ENCODE results near the gene DPYSL4.

The DPYSL4 gene

DNA sequence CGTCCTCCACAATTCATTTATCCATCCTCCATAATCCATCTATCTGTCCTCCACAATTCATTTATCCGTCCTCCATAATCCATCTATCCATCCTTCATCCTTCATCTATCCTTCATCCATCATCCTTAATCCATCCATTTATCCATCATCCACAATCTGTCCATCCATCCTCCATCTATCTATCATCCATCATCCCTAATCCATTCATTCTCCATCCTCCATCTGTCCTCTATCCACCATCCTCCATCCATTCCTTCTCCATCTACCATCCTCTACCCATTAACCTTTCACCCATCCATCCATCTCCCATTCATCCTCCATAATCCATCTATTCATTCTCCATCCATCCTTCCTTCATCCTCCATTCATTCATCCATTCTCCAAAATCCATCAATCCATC, 36.0 kb upstream of the DPYSL4 start:
- TF ChIP-seq, protein P1, sequence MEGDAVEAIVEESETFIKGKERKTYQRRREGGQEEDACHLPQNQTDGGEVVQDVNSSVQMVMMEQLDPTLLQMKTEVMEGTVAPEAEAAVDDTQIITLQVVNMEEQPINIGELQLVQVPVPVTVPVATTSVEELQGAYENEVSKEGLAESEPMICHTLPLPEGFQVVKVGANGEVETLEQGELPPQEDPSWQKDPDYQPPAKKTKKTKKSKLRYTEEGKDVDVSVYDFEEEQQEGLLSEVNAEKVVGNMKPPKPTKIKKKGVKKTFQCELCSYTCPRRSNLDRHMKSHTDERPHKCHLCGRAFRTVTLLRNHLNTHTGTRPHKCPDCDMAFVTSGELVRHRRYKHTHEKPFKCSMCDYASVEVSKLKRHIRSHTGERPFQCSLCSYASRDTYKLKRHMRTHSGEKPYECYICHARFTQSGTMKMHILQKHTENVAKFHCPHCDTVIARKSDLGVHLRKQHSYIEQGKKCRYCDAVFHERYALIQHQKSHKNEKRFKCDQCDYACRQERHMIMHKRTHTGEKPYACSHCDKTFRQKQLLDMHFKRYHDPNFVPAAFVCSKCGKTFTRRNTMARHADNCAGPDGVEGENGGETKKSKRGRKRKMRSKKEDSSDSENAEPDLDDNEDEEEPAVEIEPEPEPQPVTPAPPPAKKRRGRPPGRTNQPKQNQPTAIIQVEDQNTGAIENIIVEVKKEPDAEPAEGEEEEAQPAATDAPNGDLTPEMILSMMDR (IDR thresholded peaks at IDR 0.05; ENCODE audit: low read length, missing control alignments): no peak
- no peak overlapping the region for H3K4me3 ChIP-seq (replicated peaks; ENCODE audit: low read depth, low read length)
- DNase-seq (ENCODE audit: low read depth): no peak

DNA sequence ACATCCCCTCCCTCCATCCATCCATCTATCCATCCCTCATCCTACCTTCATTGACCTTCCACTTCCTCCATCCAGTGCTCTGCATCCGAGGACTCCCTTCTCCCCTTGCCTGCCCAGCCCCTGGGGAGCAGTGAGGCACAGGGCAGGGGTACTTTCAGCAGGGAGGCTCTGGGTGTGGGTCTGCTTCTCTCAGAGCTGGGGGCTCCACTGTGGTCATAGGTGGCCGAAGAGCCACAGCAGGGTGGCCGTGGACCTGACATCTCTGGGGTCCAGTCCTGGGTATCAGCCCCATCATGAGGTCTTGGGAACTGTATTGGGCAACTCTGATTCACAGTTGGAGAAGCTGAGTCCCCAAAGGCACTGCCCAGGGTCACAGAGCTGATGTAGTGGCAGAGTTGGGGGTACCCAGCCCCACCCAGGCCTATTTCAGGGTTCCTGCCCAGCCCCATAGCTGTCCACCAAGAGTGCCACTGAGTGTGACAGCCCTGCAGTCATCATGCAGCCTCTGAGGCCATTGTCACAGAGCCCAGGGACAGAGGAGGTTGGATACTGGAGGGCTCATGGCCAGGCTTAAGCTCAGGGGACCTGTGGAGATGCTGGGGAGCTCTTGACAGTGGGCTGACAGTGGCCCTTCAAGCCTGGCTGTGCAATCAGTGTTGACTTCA, 35.3 kb upstream of the DPYSL4 start:
- no peak for DNase-seq (ENCODE audit: low read depth)
- H3K4me3 ChIP-seq (replicated peaks; ENCODE audit: low read depth, low read length): no peak overlapping the region
- TF ChIP-seq, protein P1 (IDR thresholded peaks at IDR 0.05; ENCODE audit: low read length, missing control alignments): no peak

DNA sequence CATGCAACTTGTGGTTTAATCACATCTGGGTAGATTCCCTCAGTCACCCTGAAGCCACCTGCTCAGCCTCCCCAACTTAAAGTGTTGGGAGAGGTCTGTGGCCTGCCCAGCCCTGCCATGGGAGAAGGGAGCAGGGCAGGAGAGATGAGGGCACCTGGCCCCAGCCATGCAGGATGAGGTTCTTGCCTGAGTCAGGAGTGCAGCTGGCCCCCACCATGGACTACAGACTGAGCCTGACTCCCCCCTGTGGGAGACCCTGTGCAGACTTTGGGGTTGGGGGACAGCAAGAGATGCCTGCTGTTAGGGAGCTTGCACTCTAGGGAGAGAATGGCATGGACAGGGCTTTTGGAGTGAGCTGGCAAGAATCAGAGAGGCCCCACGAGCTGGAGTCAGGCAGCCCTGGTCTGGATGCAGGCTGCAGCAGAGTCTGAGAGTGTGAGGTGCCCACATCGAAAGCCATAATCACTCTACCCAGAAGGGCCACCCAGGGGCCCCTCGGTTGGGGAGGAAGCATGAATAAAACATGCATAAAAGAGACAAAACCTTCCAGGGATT, 34.7 kb upstream of the DPYSL4 start:
- TF ChIP-seq, protein P1 (IDR thresholded peaks at IDR 0.05; ENCODE audit: low read length, missing control alignments): no peak
- H3K4me3 ChIP-seq (replicated peaks; ENCODE audit: low read depth, low read length): no peak overlapping the region
- no peak for DNase-seq (ENCODE audit: low read depth)

DNA sequence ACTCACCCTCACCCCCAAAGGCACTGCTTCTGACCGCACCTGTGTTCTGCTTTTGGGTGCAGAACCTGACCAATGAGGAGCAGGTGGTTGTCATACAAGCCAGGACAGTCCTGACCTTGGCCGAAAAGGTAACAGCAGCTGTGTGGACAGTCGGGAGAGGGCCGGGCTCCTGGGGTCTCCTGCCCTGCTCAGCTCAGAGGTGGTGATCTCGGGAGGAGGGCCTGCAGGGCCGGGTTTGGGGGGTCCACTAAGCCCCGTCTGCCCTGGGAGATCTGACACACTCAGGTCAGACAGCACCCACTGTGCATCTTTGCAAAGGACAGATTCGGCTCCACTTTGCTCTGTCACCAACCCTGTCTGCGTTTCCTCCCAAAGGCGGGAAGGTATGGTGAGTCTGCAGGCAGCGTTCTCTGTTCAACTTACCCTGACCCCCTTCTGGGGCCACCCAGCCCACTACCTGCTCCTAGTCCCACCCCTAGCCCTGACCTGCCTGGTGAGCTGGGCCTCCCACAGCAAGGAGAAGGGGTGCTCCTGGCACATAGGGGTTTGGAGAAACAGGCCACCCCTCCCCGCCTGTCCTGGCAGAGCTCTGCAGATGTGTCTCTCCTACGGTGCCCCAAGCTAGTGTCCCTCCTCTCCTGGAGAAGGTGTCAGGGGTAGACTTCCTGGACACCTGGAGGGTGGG, 33.7 kb upstream of the DPYSL4 start:
- DNase-seq (ENCODE audit: low read depth): no peak
- TF ChIP-seq, protein P1 (IDR thresholded peaks at IDR 0.05; ENCODE audit: low read length, missing control alignments): no peak
- H3K4me3 ChIP-seq (replicated peaks; ENCODE audit: low read depth, low read length): no peak overlapping the region

DNA sequence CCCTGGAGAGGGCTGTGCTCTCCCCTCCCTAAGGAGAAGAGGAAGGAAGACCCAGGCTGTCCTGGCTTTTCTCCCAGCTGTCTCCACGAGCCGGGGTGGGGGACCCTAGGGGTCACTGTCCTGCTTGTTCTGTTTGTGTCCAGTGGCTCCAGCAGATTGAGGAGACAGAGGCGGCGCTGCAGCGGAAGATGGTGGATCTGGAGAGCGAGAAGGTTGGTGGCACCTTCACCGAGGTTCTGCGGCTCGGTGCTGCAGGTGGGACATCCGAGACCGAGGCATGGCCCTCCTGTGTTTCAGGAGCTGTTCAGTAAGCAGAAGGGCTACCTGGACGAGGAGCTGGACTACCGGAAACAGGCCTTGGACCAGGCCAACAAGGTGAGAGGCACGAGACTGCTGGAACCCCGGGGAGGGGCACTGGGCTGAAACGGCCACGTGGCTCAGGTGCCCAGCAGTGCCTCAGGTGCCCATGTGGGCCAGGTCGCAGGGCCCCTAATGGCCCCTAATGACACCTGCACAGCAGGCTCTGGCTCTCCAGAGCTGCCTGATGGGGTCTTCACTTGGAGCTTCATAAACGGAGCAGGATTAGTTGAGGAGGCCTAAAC, 33.0 kb upstream of the DPYSL4 start:
- no peak for DNase-seq (ENCODE audit: low read depth)
- no peak overlapping the region for H3K4me3 ChIP-seq (replicated peaks; ENCODE audit: low read depth, low read length)
- TF ChIP-seq, protein P1 (IDR thresholded peaks at IDR 0.05; ENCODE audit: low read length, missing control alignments): no peak

DNA sequence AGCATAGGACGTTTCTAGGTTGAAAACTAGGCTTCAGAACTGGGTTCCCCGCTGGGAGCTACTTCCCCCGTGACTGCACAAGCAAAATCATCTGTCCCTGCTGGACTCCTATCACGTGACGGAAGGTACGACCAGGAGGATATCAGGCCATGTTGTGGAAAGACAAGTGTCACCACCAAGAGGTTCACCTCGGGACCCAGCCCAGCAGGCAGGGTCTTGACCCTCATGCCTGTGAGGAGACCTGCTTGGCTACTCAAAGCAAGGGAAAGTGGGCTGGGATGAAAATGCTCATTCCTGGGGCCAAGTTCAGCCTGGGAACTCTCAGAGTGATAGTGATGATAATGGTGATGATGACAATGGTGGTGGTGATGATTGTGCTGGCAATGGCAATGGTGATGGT, 32.3 kb upstream of the DPYSL4 start:
- DNase-seq (ENCODE audit: low read depth): no peak
- TF ChIP-seq, protein P1 (IDR thresholded peaks at IDR 0.05; ENCODE audit: low read length, missing control alignments): no peak
- no peak overlapping the region for H3K4me3 ChIP-seq (replicated peaks; ENCODE audit: low read depth, low read length)

All from fibroblast of pulmonary artery (primary cell).